Lung (tissue), 12 donors: ENCODE data around the gene IL1RAPL1. TPM values are rescaled to one million over a fixed set of nuclear protein-coding genes. Genes with fewer than 3 reads are reported as not detected.

Source experiments
- ATAC-seq: fragments of 200-7000 bp; cut with Tn5 transposase; one replicate; pipeline ENCODE4 v1.9.1; 2020; ENCODE audit warnings: moderate number of reproducible peaks; ENCODE audit not compliant: insufficient read depth, low FRiP score
- DNase-seq, 3 donors: peaks; one replicate each; pipeline ENCODE4 v3.0.0-alpha.2; 2013 to 2017
- H3K27ac ChIP-seq, 2 donors: one replicate each; pipeline ENCODE4 v1.5.1; 2013; ENCODE audit warnings: mild to moderate bottlenecking in 2 of 2, moderate library complexity in 2 of 2, control low read depth in 1 of 2, inconsistent platforms in 1 of 2, low read depth in 1 of 2, low read length in 1 of 2
- H3K27me3 ChIP-seq, 3 donors: one replicate each; pipeline ENCODE4 v1.5.1; 2013; ENCODE audit warnings: low read length in 2 of 3; ENCODE audit not compliant: control insufficient read depth in 3 of 3, insufficient read depth in 3 of 3
- H3K36me3 ChIP-seq, 4 donors: one replicate each; pipeline ENCODE4 v1.5.1; 2013; ENCODE audit warnings: low read length in 4 of 4, mild to moderate bottlenecking in 1 of 4, moderate library complexity in 1 of 4; ENCODE audit not compliant: control insufficient read depth in 4 of 4, insufficient read depth in 4 of 4
- H3K4me1 ChIP-seq, 5 donors: one replicate each; pipeline ENCODE4 v1.5.1; 2013; ENCODE audit warnings: low read length in 5 of 5, mild to moderate bottlenecking in 2 of 5, moderate library complexity in 1 of 5; ENCODE audit not compliant: control insufficient read depth in 5 of 5, insufficient read depth in 5 of 5
- H3K4me3 ChIP-seq: one replicate; pipeline ENCODE4 v1.5.1; 2013; ENCODE audit warnings: mild to moderate bottlenecking, control low read depth, moderate library complexity
- H3K9ac ChIP-seq, 2 donors: one replicate each; pipeline ENCODE4 v1.5.1; 2013; ENCODE audit warnings: low read length in 2 of 2, control low read depth in 1 of 2; ENCODE audit not compliant: insufficient read depth in 1 of 2
- H3K9me3 ChIP-seq, 4 donors: one replicate each; pipeline ENCODE4 v1.5.1; 2013; ENCODE audit warnings: low read length in 3 of 4, mild to moderate bottlenecking in 1 of 4, moderate library complexity in 1 of 4; ENCODE audit not compliant: control insufficient read depth in 4 of 4, insufficient read depth in 3 of 4
- WGBS, 2 donors: extraction: QIAGEN DNeasy Blood & Tissue Kit; methylation state at CpG; one replicate each; pipeline ENCODE4 v1.1.7; 2013; 5-methylcytosine and 5-hydroxymethylcytosine counted together
- polyA plus RNA-seq, 2 donors: library from polyadenylated mRNA; stranded (reverse); fragments of 200-250 nt; gene quantifications; one replicate each; pipeline ENCODE4 v1.2.1, GENCODE V29; 2013
- total RNA-seq, 2 donors: library from RNA; depleted of rRNA in 1 of 2; stranded (reverse); fragments of >200 nt in 1 of 2; gene quantifications; one replicate each; pipeline ENCODE4 v1.2.1, GENCODE V29; 2014 to 2021
- TF ChIP-seq, protein P1 (sequence below): IDR thresholded peaks from 2 replicates; pipeline ENCODE4 v1.5.1; 2012; ENCODE audit warnings: mild to moderate bottlenecking; ENCODE audit errors: control extremely low read depth, extremely low read depth
- donor health status: control.
- donor health status: control.
- donor health status: Bipolar disorder and iron deficiency.
- donor health status: healthy.
- donor health status: DM: yes; HTN: yes; CAD: no.

IL1RAPL1 gene
- total and polyA plus RNA-seq, 4 donors, result 2.2 TPM; not detected in 3

- no peak for DNase-seq
- Histone ChIP-seq H3K27me3 (peaks cover 0 to 3% (median 3%) of the 10 kb centered on the region in 3 donors), H3K36me3 (no peaks in the 10 kb centered on the region), H3K4me3 (no peak overlapping the region), H3K27ac (no peak overlapping the region), H3K9ac (no peak overlapping the region), H3K4me1 (no peaks in the 10 kb centered on the region), H3K9me3 (peaks cover 0 to 7% (median 0%) of the 10 kb centered on the region in 4 donors)
- TF ChIP-seq, protein P1, sequence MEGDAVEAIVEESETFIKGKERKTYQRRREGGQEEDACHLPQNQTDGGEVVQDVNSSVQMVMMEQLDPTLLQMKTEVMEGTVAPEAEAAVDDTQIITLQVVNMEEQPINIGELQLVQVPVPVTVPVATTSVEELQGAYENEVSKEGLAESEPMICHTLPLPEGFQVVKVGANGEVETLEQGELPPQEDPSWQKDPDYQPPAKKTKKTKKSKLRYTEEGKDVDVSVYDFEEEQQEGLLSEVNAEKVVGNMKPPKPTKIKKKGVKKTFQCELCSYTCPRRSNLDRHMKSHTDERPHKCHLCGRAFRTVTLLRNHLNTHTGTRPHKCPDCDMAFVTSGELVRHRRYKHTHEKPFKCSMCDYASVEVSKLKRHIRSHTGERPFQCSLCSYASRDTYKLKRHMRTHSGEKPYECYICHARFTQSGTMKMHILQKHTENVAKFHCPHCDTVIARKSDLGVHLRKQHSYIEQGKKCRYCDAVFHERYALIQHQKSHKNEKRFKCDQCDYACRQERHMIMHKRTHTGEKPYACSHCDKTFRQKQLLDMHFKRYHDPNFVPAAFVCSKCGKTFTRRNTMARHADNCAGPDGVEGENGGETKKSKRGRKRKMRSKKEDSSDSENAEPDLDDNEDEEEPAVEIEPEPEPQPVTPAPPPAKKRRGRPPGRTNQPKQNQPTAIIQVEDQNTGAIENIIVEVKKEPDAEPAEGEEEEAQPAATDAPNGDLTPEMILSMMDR, result no peak
- WGBS, 2 donors, result 67 to 85% methylated on average over 23 of the region's 23 CpGs
- ATAC-seq, result no peak
These were observed 72.0 kb downstream of the IL1RAPL1 start for GRCh38 chrX:28659269-28659668.

DNA sequence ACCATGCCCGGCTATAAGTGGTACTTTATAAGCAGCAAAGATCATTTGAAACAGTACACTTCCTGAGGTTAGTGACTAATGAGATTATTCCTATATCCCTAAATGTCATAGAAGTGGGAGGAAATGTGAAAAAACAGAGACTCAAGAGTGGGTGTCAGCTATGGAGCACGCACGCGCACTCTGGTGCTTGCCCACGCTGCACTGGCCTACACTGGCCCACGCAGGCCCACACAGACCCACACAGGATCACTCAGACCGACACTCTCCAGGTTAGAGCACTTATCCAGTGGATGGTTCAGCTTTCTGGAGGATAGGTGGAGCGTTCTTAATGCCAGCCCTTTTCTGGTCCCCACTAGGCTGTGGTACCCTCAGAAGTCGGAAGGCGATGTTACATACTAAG is 78.5 kb downstream of the IL1RAPL1 start:
- Histone ChIP-seq H3K9ac (no peak overlapping the region), H3K36me3 (no peaks in the 10 kb centered on the region), H3K9me3 (no peaks in the 10 kb centered on the region), H3K27me3 (peaks cover 0 to 9% (median 0%) of the 10 kb centered on the region in 3 donors), H3K4me1 (no peaks in the 10 kb centered on the region), H3K27ac (no peak overlapping the region), H3K4me3 (no peak overlapping the region)
- TF ChIP-seq, protein P1, result no peak
- no peak for ATAC-seq
- 84 to 93% methylated on average over 8 to 10 of the region's 10 CpGs for WGBS, 2 donors
- no peak for DNase-seq

- no peak overlapping the region for H3K27ac ChIP-seq
- DNase-seq, result no peak
- TF ChIP-seq, protein P1, result no peak
- no peaks in the 10 kb centered on the region for H3K36me3 ChIP-seq
- H3K4me1 ChIP-seq, result peaks cover 0 to 2% (median 0%) of the 10 kb centered on the region in 5 donors
- H3K4me3 ChIP-seq, result no peak overlapping the region
- H3K27me3 ChIP-seq, result peaks cover 0 to 6% (median 0%) of the 10 kb centered on the region in 3 donors
- H3K9ac ChIP-seq, result no peak overlapping the region
- WGBS, 2 donors, result 85 to 94% methylated on average over 13 of the region's 13 CpGs
- no peak for ATAC-seq
- no peaks in the 10 kb centered on the region for H3K9me3 ChIP-seq
These were observed 81.1 kb downstream of the IL1RAPL1 start for GRCh38 chrX:28668303-28668702.

GRCh38 chrX:28668957-28669356 is 81.7 kb downstream of the IL1RAPL1 start:
- ATAC-seq, result no peak

More at GRCh38 chrX:28668957-28669356, 81.7 kb downstream of the IL1RAPL1 start:
- Histone ChIP-seq H3K4me1 (peaks cover 0 to 2% (median 0%) of the 10 kb centered on the region in 5 donors), H3K9me3 (no peaks in the 10 kb centered on the region), H3K9ac (no peak overlapping the region), H3K27ac (no peak overlapping the region), H3K36me3 (no peaks in the 10 kb centered on the region), H3K27me3 (peaks cover 0 to 8% (median 0%) of the 10 kb centered on the region in 3 donors), H3K4me3 (no peak overlapping the region)
- no peak for DNase-seq
- WGBS, 2 donors, result 71 to 79% methylated on average over 4 of the region's 4 CpGs
- TF ChIP-seq, protein P1, result no peak
